WTC11 (cell line): ENCODE results near the gene MRTFA. TPM values are rescaled to one million over a fixed set of nuclear protein-coding genes. Genes with fewer than 3 reads are reported as not detected.

Source experiments
- ATAC-seq: fragments of 200-7000 bp; cut with Tn5 transposase; 2 replicates; pipeline ENCODE4 v1.10.0; 2021; ENCODE audit warnings: mild to moderate bottlenecking, moderate library complexity
- CTCF ChIA-PET: fragments of 300-600 bp; sonication (Branson Sonifier 250); formaldehyde crosslinking; loops from one replicate; lab custom pipeline; 2021; ENCODE audit warnings: antibody characterized with exemption; lab: Charles Lee
- POLR2A ChIA-PET: fragments of 350-600 bp; sonication (Branson Sonifier 250); formaldehyde crosslinking; loops from one replicate; lab custom pipeline; 2021; ENCODE audit warnings: antibody characterized with exemption; lab: Charles Lee
- DNase-seq: peaks from one replicate; pipeline ENCODE4 v3.0.0; 2021; ENCODE audit warnings: low spot score
- H3K27ac Mint-ChIP-seq: 2 replicates; pipeline ENCODE4 v1.8.0; 2021; ENCODE audit warnings: mixed read lengths
- H3K27me3 Mint-ChIP-seq: 2 replicates; pipeline ENCODE4 v1.8.0; 2021; ENCODE audit warnings: low read depth, mild to moderate bottlenecking, moderate library complexity, mixed read lengths
- H3K36me3 Mint-ChIP-seq: 2 replicates; pipeline ENCODE4 v1.8.0; 2021; ENCODE audit warnings: mixed read lengths
- H3K4me1 Mint-ChIP-seq: 2 replicates; pipeline ENCODE4 v1.8.0; 2022; ENCODE audit warnings: mixed read lengths
- H3K4me3 Mint-ChIP-seq: 2 replicates; pipeline ENCODE4 v1.8.0; 2021; ENCODE audit warnings: mild to moderate bottlenecking, moderate library complexity, mixed read lengths
- H3K9me3 Mint-ChIP-seq: 2 replicates; pipeline ENCODE4 v1.8.0; 2021; ENCODE audit warnings: mixed read lengths
- CDX4 ChIP-seq: fragments of 250-450 bp; sonication (Bioruptor Pico); IDR thresholded peaks from 2 replicates; pipeline ENCODE4 v1.9.0; 2021; ENCODE audit warnings: moderate library complexity, mild to moderate bottlenecking, inconsistent platforms, borderline replicate concordance
- PRDM15 ChIP-seq: sonication (generic); formaldehyde crosslinking; IDR thresholded peaks from 2 replicates; pipeline ENCODE4 v1.8.0; 2022; ENCODE audit warnings: missing genetic modification reagents
- TP53 ChIP-seq: sonication (generic); formaldehyde crosslinking; IDR thresholded peaks from 2 replicates; pipeline ENCODE4 v1.8.1; 2023; ENCODE audit warnings: mild to moderate bottlenecking, missing genetic modification reagents
- ZNF512 ChIP-seq: sonication (generic); formaldehyde crosslinking; IDR thresholded peaks from 2 replicates; pipeline ENCODE4 v1.8.1; 2022; ENCODE audit warnings: missing genetic modification reagents, borderline replicate concordance
- ZNF671 ChIP-seq: fragments of 250-450 bp; sonication (Bioruptor Pico); IDR thresholded peaks from 2 replicates; pipeline ENCODE4 v1.8.0; 2021; ENCODE audit warnings: mild to moderate bottlenecking
- total RNA-seq: library from RNA; stranded (reverse); gene quantifications from 3 replicates; pipeline ENCODE4 v1.2.3, GENCODE V29; 2021
- TF ChIP-seq, protein P1 (sequence below): sonication (generic); formaldehyde crosslinking; IDR thresholded peaks from 2 replicates; pipeline ENCODE4 v1.8.0; 2023; ENCODE audit warnings: mild to moderate bottlenecking, missing genetic modification reagents
- TF ChIP-seq, protein P2 (sequence below): sonication (generic); formaldehyde crosslinking; conservative IDR thresholded peaks from 2 replicates; pipeline ENCODE4 v1.8.1; 2022; ENCODE audit warnings: mild to moderate bottlenecking, missing genetic modification reagents
- TF ChIP-seq, protein P3 (sequence below): fragments of 250-450 bp; sonication (Bioruptor Pico); IDR thresholded peaks from 2 replicates; pipeline ENCODE4 v1.9.0; 2021; ENCODE audit warnings: mild to moderate bottlenecking
- TF ChIP-seq, protein P4 (sequence below): sonication (generic); formaldehyde crosslinking; conservative IDR thresholded peaks from 2 replicates; pipeline ENCODE4 v1.8.1; 2023; ENCODE audit warnings: mild to moderate bottlenecking, low read depth, missing genetic modification reagents, moderate library complexity

The MRTFA gene
- total RNA-seq, 1 experiment from 2014 or later = 48.4 TPM

GRCh38 chr22:40572976-40573375 lies 63.5 kb downstream of the MRTFA start:
- Mint-ChIP-seq H3K4me1 (0 out of 2 replicates have a peak, but pooled peaks cover 4% of the 10 kb centered on the region), H3K27ac (peak overlapping the region; percentile 79), H3K9me3 (peaks cover 28% of the 10 kb centered on the region), H3K4me3 (no peak overlapping the region), H3K27me3 (no peaks in the 10 kb centered on the region), H3K36me3 (peaks cover 34% of the 10 kb centered on the region)
- ATAC-seq (no peak), DNase-seq (no peak)
- CTCF ChIA-PET = no interaction called here
- POLR2A ChIA-PET = no interaction called here
- TF ChIP-seq, protein P1, sequence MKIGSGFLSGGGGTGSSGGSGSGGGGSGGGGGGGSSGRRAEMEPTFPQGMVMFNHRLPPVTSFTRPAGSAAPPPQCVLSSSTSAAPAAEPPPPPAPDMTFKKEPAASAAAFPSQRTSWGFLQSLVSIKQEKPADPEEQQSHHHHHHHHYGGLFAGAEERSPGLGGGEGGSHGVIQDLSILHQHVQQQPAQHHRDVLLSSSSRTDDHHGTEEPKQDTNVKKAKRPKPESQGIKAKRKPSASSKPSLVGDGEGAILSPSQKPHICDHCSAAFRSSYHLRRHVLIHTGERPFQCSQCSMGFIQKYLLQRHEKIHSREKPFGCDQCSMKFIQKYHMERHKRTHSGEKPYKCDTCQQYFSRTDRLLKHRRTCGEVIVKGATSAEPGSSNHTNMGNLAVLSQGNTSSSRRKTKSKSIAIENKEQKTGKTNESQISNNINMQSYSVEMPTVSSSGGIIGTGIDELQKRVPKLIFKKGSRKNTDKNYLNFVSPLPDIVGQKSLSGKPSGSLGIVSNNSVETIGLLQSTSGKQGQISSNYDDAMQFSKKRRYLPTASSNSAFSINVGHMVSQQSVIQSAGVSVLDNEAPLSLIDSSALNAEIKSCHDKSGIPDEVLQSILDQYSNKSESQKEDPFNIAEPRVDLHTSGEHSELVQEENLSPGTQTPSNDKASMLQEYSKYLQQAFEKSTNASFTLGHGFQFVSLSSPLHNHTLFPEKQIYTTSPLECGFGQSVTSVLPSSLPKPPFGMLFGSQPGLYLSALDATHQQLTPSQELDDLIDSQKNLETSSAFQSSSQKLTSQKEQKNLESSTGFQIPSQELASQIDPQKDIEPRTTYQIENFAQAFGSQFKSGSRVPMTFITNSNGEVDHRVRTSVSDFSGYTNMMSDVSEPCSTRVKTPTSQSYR (CRISPR knock-in tag) = no peak
- TF ChIP-seq, protein P2, sequence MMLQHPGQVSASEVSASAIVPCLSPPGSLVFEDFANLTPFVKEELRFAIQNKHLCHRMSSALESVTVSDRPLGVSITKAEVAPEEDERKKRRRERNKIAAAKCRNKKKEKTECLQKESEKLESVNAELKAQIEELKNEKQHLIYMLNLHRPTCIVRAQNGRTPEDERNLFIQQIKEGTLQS (CRISPR knock-in tag) = no peak
- no peak for TF ChIP-seq TP53
- no peak for TF ChIP-seq ZNF671 (CRISPR knock-in tag)
- no peak for TF ChIP-seq PRDM15 (CRISPR knock-in tag)
- no peak for TF ChIP-seq ZNF512 (CRISPR knock-in tag)

- POLR2A ChIA-PET = no interaction called here
- ATAC-seq = no peak
- Mint-ChIP-seq H3K9me3 (peaks cover 28% of the 10 kb centered on the region), H3K27ac (no peak overlapping the region), H3K36me3 (peaks cover 34% of the 10 kb centered on the region), H3K4me1 (0 out of 2 replicates have a peak, but pooled peaks cover 7% of the 10 kb centered on the region), H3K27me3 (no peaks in the 10 kb centered on the region)
- TF ChIP-seq CDX4 (CRISPR knock-in tag) = no peak
- TF ChIP-seq, protein P3, sequence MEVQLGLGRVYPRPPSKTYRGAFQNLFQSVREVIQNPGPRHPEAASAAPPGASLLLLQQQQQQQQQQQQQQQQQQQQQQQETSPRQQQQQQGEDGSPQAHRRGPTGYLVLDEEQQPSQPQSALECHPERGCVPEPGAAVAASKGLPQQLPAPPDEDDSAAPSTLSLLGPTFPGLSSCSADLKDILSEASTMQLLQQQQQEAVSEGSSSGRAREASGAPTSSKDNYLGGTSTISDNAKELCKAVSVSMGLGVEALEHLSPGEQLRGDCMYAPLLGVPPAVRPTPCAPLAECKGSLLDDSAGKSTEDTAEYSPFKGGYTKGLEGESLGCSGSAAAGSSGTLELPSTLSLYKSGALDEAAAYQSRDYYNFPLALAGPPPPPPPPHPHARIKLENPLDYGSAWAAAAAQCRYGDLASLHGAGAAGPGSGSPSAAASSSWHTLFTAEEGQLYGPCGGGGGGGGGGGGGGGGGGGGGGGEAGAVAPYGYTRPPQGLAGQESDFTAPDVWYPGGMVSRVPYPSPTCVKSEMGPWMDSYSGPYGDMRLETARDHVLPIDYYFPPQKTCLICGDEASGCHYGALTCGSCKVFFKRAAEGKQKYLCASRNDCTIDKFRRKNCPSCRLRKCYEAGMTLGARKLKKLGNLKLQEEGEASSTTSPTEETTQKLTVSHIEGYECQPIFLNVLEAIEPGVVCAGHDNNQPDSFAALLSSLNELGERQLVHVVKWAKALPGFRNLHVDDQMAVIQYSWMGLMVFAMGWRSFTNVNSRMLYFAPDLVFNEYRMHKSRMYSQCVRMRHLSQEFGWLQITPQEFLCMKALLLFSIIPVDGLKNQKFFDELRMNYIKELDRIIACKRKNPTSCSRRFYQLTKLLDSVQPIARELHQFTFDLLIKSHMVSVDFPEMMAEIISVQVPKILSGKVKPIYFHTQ = no peak
- TF ChIP-seq, protein P4, sequence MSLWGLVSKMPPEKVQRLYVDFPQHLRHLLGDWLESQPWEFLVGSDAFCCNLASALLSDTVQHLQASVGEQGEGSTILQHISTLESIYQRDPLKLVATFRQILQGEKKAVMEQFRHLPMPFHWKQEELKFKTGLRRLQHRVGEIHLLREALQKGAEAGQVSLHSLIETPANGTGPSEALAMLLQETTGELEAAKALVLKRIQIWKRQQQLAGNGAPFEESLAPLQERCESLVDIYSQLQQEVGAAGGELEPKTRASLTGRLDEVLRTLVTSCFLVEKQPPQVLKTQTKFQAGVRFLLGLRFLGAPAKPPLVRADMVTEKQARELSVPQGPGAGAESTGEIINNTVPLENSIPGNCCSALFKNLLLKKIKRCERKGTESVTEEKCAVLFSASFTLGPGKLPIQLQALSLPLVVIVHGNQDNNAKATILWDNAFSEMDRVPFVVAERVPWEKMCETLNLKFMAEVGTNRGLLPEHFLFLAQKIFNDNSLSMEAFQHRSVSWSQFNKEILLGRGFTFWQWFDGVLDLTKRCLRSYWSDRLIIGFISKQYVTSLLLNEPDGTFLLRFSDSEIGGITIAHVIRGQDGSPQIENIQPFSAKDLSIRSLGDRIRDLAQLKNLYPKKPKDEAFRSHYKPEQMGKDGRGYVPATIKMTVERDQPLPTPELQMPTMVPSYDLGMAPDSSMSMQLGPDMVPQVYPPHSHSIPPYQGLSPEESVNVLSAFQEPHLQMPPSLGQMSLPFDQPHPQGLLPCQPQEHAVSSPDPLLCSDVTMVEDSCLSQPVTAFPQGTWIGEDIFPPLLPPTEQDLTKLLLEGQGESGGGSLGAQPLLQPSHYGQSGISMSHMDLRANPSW (CRISPR knock-in tag) = no peak
- TF ChIP-seq, all 79 proteins: peak for 0
- CTCF ChIA-PET = no interaction called here
- DNase-seq = no peak
- H3K4me3 Mint-ChIP-seq = no peak overlapping the region
Observed at GRCh38 chr22:40571887-40572286, 64.6 kb downstream of the MRTFA start.
